Measurements from ENCODE around the gene MYO3B. TPM values are rescaled to one million over a fixed set of nuclear protein-coding genes. Genes with fewer than 3 reads are reported as not detected.

MYO3B gene
- total RNA-seq, 2 experiments from 2014 or later: not detected

GRCh38 chr2:170456914-170457313 lies 279.0 kb downstream of the MYO3B start:
- no TSS peak for BruUV-seq (replicated peaks)
- Histone ChIP-seq H3K9me2 (ENCODE audit: insufficient read depth, low read length) (no peaks in the 10 kb centered on the region), H3K36me3 (ENCODE audit: insufficient read depth, low read length) (no peaks in the 10 kb centered on the region)

GRCh38 chr2:170457742-170458141 lies 279.8 kb downstream of the MYO3B start:
- DNase-seq (ENCODE audit: low spot score): no peak
- Histone ChIP-seq H3K4me1 (ENCODE audit: insufficient read depth, low read length, poor library complexity, severe bottlenecking) (no peaks in the 10 kb centered on the region), H4K20me1 (ENCODE audit: insufficient read depth, low read length) (no peaks in the 10 kb centered on the region), H2AFZ (ENCODE audit: low read length) (no peak overlapping the region), H3K79me2 (ENCODE audit: insufficient read depth, low read depth, low read length) (no peaks in the 10 kb centered on the region), H3K4me3 (ENCODE audit: low read depth, low read length, poor library complexity, severe bottlenecking) (no peak overlapping the region), H3K36me3 (ENCODE audit: insufficient read depth, low read length) (no peaks in the 10 kb centered on the region), H3K9me2 (ENCODE audit: insufficient read depth, low read length) (no peaks in the 10 kb centered on the region), H3K9me3 (ENCODE audit: low read length) (no peaks in the 10 kb centered on the region), H3K27ac (ENCODE audit: low read depth, low read length, poor library complexity, severe bottlenecking) (no peak overlapping the region), H3K4me2 (ENCODE audit: low read length) (no peak overlapping the region)
- TF ChIP-seq CTCF (conservative IDR thresholded peaks at IDR 0.05; ENCODE audit: low read length) (no peak), EZH2phosphoT487 (IDR thresholded peaks at IDR 0.05; ENCODE audit: borderline replicate concordance, low read depth, low read length) (no peak)
- no TSS peak for BruUV-seq (replicated peaks)
- intact Hi-C loops (cut with micrococcal nuclease; ENCODE audit: unreplicated experiment): no loop called here
- ChIA-PET CTCF (ENCODE audit: unreplicated experiment) (no interaction called here), POLR2A (no interaction called here)

More at GRCh38 chr2:170456914-170457313, 279.0 kb downstream of the MYO3B start:
- Histone ChIP-seq H4K20me1 (ENCODE audit: insufficient read depth, low read length) (no peaks in the 10 kb centered on the region), H2AFZ (ENCODE audit: low read length) (no peak overlapping the region), H3K27ac (ENCODE audit: low read depth, low read length, poor library complexity, severe bottlenecking) (no peak overlapping the region), H3K79me2 (ENCODE audit: insufficient read depth, low read depth, low read length) (no peaks in the 10 kb centered on the region), H3K4me2 (ENCODE audit: low read length) (no peak overlapping the region), H3K4me1 (ENCODE audit: insufficient read depth, low read length, poor library complexity, severe bottlenecking) (no peaks in the 10 kb centered on the region), H3K4me3 (ENCODE audit: low read depth, low read length, poor library complexity, severe bottlenecking) (no peak overlapping the region), H3K9me3 (ENCODE audit: low read length) (no peaks in the 10 kb centered on the region)
- intact Hi-C loops (cut with micrococcal nuclease; ENCODE audit: unreplicated experiment): no loop called here
- TF ChIP-seq CTCF (conservative IDR thresholded peaks at IDR 0.05; ENCODE audit: low read length) (no peak), EZH2phosphoT487 (IDR thresholded peaks at IDR 0.05; ENCODE audit: borderline replicate concordance, low read depth, low read length) (no peak)
- DNase-seq (ENCODE audit: low spot score): no peak
- POLR2A ChIA-PET: interaction anchor here (0.6 kb wide), 2 partner anchors 313 to 1538 kb away, joined by 3 to 4 read pairs; no protein-coding TSS in a partner anchor
- CTCF ChIA-PET (ENCODE audit: unreplicated experiment): no interaction called here

GRCh38 chr2:170461889-170462288 lies 283.9 kb downstream of the MYO3B start:
- ChIA-PET POLR2A (interaction anchor here (0.6 kb wide), 1 partner anchor 9 kb away, joined by 4 read pairs; no protein-coding TSS in a partner anchor), CTCF (ENCODE audit: unreplicated experiment) (no interaction called here)
- no peak overlapping the region for H3K4me3 ChIP-seq (ENCODE audit: low read depth, low read length, poor library complexity, severe bottlenecking)
- H4K20me1 ChIP-seq (ENCODE audit: insufficient read depth, low read length): no peaks in the 10 kb centered on the region
- DNase-seq (ENCODE audit: low spot score): no peak
- H3K9me3 ChIP-seq (ENCODE audit: low read length): no peaks in the 10 kb centered on the region
- no peak overlapping the region for H3K4me2 ChIP-seq (ENCODE audit: low read length)
- BruUV-seq (replicated peaks): no TSS peak
- no peaks in the 10 kb centered on the region for H3K36me3 ChIP-seq (ENCODE audit: insufficient read depth, low read length)
- no peaks in the 10 kb centered on the region; the same call in 1 of the 2 replicates for H3K9me2 ChIP-seq (ENCODE audit: insufficient read depth, low read length)
- intact Hi-C loops (cut with micrococcal nuclease; ENCODE audit: unreplicated experiment): no loop called here
- H2AFZ ChIP-seq (ENCODE audit: low read length): no peak overlapping the region
- no peaks in the 10 kb centered on the region for H3K4me1 ChIP-seq (ENCODE audit: insufficient read depth, low read length, poor library complexity, severe bottlenecking)
- H3K79me2 ChIP-seq (ENCODE audit: insufficient read depth, low read depth, low read length): no peaks in the 10 kb centered on the region
- TF ChIP-seq CTCF (conservative IDR thresholded peaks at IDR 0.05; ENCODE audit: low read length) (no peak), EZH2phosphoT487 (IDR thresholded peaks at IDR 0.05; ENCODE audit: borderline replicate concordance, low read depth, low read length) (no peak)
- no peak overlapping the region for H3K27ac ChIP-seq (ENCODE audit: low read depth, low read length, poor library complexity, severe bottlenecking)
